Measurements from ENCODE around the gene PIGS. TPM values are rescaled to one million over a fixed set of nuclear protein-coding genes. Genes with fewer than 3 reads are reported as not detected.

PIGS gene
- total and polyA plus RNA-seq, 7 donors = 16.7 to 44.9 (median 31.6) TPM

GRCh38 chr17:28554565-28554964 is 16.8 kb downstream of the PIGS start:
- WGBS, 3 donors = 78 to 97% (median 84%) methylated on average over 6 of the region's 6 CpGs
- H3K9me3 ChIP-seq = no peaks in the 10 kb centered on the region
- no peak overlapping the region for H3K4me3 ChIP-seq
- no peak overlapping the region for H3K27ac ChIP-seq
- no peak for TF ChIP-seq CTCF (IDR thresholded peaks at IDR 0.05)
- peaks cover 0 to 65% of the 10 kb centered on the region in 2 donors for H3K36me3 ChIP-seq (ENCODE audit: insufficient read depth in 1 of 2, low read depth in 1 of 2)
- intact Hi-C loops (cut with DNase I) = no loop called here
- peaks cover 5% of the 10 kb centered on the region for H3K4me1 ChIP-seq
- no peaks in the 10 kb centered on the region for H3K27me3 ChIP-seq (ENCODE audit: insufficient read depth in 3 of 3, low read length in 2 of 3)
- ATAC-seq (no peak), DNase-seq (no peak)

DNA sequence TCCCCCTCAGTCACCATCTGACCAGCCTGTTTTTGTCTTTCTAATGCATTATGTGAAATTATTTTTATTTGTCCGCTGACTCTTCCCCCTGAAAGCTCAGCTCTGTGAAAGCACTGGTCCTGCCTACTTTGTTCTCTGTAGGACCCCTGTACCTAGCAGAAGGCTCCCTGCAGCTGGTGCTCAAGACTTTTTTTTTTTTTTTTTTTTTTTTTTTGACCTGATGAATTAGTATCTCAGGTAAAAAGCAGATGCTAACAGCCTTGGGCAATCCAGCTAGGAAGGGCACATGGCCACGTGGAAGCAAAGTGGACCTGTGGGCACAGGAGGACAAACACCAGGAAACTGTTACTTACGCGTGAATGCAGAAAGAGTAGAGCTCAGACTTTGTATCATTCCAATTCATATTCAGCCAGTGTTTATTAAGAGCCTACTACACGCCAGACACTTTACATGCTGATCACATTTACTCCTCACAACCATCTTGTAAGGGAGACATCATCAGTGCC is 18.3 kb downstream of the PIGS start:
- Histone ChIP-seq H3K9me3 (no peaks in the 10 kb centered on the region), H3K36me3 (ENCODE audit: insufficient read depth in 1 of 2, low read depth in 1 of 2) (peaks cover 0 to 50% of the 10 kb centered on the region in 2 donors), H3K27me3 (ENCODE audit: insufficient read depth in 3 of 3, low read length in 2 of 3) (no peaks in the 10 kb centered on the region), H3K4me1 (peaks cover 5% of the 10 kb centered on the region), H3K27ac (no peak overlapping the region), H3K4me3 (peak overlapping the region; percentile 91)
- no peak for DNase-seq
- 91 to 98% (median 95%) methylated on average over 5 of the region's 5 CpGs for WGBS, 3 donors
- TF ChIP-seq CTCF (IDR thresholded peaks at IDR 0.05) = no peak
- ATAC-seq = no peak
- intact Hi-C loops (cut with DNase I) = no loop called here

DNA sequence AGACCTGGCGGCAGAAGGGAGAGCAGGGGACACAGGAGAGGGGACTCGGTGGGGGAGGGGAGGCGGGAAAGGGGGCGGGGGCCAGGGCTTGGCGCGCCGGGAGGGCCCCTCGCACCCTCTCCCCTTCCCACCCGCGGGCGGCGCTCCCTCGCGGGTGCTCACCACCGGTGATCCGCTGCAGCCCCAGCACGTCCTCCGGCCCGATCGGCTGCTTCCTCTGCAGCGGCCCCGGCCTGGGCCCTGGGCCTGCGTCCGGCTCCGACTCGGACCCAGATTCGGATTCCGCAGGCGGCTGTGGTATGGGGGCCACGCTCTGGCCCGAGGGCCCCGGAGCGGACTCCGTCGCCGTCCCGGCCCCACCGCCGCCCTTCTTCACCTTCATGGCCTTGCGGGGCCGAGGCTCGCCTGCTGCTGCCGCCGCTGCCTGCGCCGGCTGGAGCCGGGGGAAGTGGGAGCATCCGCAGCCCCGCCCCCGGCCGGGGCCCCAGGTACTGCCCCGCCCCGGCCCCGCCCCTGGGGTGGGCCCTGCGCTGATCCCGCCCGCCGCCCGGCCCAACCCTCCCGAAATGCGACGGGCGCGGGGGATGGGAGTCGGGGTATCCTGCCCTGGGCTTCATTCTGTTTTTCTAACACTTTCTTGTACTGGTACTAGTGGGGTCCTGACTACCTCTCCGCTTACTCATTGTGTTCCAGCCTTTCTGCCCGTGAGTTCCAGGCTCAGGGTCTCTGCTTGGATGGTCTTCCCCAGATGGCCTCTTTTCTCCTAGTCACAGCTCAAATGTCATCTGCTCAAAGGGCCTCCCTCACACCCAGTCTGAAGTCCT is 18.9 kb downstream of the PIGS start, which contains the start of gene UNC119:
Gene UNC119, minus strand, starts transcription at position 449 of the 824 bp plus-strand sequence. Its CDS starts 67 bp downstream, at position 382.
- Histone ChIP-seq H3K27me3 (ENCODE audit: insufficient read depth in 3 of 3, low read length in 2 of 3) (no peaks in the 10 kb centered on the region), H3K4me1 (peaks cover 5% of the 10 kb centered on the region), H3K9me3 (no peaks in the 10 kb centered on the region), H3K27ac (peak within 1 kb of the TSS; percentile 23), H3K4me3 (peak within 1 kb of the TSS; percentile 91), H3K36me3 (ENCODE audit: insufficient read depth in 1 of 2, low read depth in 1 of 2) (peaks cover 0 to 45% of the 10 kb centered on the region in 2 donors)
- ATAC-seq (peak; percentile 85 to 94 (median 90)), DNase-seq (peak; percentile 81 to 83)
- TF ChIP-seq CTCF (IDR thresholded peaks at IDR 0.05) = no peak
- intact Hi-C loops (cut with DNase I) = no loop called here
- 1 to 3% (median 3%) methylated on average over 33 to 67 of the region's 67 CpGs for WGBS, 3 donors

GRCh38 chr17:28551421-28552175 is 19.7 kb downstream of the PIGS start:
- H3K4me3 ChIP-seq = peak overlapping the region; percentile 91
- no peaks in the 10 kb centered on the region for H3K27me3 ChIP-seq (ENCODE audit: insufficient read depth in 3 of 3, low read length in 2 of 3)
- no peak for TF ChIP-seq CTCF (IDR thresholded peaks at IDR 0.05)
- 17 to 29% (median 21%) methylated on average over 10 of the region's 10 CpGs for WGBS, 3 donors
- H3K27ac ChIP-seq = no peak overlapping the region
- ATAC-seq (peak in 3 of 4 donors; percentile 4 to 6 (median 4)), DNase-seq (no peak)
- peaks cover 0 to 44% of the 10 kb centered on the region in 2 donors for H3K36me3 ChIP-seq (ENCODE audit: insufficient read depth in 1 of 2, low read depth in 1 of 2)
- intact Hi-C loops (cut with DNase I) = no loop called here
- H3K9me3 ChIP-seq = no peaks in the 10 kb centered on the region
- H3K4me1 ChIP-seq = peaks cover 5% of the 10 kb centered on the region

Data from psoas muscle (tissue), 8 donors.